NCI-H526 treated with DMSO at 0.1 percent for 48 hours (cell line): ENCODE results near the gene SLC35E2B.
"Not testable (repeated sequence)": the region's sequence is repeated elsewhere in the genome, so short reads cannot be mapped to it uniquely, and the experiment has no call there.

Experiments
- DNase-seq: peaks from one replicate; lab custom pipeline; 2025; lab: John Stamatoyannopoulos, UW

SLC35E2B gene

DNA sequence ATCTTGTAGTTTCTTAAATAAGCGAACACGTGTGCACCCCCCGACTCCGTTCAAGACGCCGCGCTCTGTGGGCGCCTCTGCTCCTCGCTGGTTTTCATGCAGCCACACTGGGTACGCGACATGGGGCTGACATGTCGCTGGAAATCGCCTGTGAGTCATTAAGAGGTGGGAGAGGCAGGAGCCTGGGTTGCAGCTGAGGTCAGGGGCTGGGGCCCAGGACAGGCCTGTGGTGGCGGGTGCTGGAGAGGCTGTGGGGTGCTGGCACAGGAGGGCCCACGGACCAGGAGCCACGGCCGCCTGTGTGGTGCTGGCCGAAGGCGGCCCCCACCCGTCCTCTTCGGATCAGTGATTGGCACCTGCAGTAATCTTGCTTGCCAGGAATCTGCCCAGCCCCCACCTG, 17.8 kb downstream of the SLC35E2B start:
- DNase-seq: not testable (repeated sequence)

- DNase-seq: no peak
Observed at GRCh38 chr1:1672181-1672965, 20.2 kb downstream of the SLC35E2B start.

DNA sequence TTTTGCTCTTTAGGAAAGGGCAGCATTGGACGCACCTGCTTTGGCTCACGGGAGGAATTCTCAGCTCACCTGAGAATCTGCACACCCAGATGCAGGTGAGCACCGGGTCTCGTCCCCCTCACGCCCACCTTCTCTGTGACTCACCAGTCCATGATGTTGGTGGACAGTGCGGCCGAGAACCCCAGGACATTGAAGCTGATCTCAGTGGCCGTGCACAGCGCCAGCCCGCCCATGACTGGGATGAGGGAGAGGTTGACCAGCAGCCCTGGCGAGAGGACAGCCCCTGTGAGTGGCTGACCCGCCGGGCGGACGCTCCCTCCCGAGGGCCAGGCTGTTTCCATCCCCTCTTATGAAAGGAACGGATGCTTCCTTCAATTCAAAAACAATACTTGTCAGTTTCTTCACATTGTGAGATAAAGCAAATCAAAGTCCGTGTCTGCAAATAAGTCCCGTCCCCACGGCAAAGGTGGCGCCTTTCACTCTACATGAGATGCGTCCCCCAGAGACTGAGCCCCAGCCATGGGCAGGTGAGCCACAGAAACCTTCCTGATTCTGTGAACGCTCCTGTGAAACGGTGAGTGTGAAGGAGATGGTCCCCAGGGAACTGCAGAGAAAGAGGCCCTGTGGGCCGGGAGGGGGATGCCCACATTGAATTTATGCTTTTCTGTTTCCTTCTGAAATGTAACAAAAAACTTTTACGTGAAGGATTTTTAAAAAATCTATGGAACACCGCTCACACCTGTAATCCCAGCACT, 21.1 kb downstream of the SLC35E2B start:
- DNase-seq: no peak

GRCh38 chr1:1670866-1671265, 21.7 kb downstream of the SLC35E2B start:
- no peak for DNase-seq

DNA sequence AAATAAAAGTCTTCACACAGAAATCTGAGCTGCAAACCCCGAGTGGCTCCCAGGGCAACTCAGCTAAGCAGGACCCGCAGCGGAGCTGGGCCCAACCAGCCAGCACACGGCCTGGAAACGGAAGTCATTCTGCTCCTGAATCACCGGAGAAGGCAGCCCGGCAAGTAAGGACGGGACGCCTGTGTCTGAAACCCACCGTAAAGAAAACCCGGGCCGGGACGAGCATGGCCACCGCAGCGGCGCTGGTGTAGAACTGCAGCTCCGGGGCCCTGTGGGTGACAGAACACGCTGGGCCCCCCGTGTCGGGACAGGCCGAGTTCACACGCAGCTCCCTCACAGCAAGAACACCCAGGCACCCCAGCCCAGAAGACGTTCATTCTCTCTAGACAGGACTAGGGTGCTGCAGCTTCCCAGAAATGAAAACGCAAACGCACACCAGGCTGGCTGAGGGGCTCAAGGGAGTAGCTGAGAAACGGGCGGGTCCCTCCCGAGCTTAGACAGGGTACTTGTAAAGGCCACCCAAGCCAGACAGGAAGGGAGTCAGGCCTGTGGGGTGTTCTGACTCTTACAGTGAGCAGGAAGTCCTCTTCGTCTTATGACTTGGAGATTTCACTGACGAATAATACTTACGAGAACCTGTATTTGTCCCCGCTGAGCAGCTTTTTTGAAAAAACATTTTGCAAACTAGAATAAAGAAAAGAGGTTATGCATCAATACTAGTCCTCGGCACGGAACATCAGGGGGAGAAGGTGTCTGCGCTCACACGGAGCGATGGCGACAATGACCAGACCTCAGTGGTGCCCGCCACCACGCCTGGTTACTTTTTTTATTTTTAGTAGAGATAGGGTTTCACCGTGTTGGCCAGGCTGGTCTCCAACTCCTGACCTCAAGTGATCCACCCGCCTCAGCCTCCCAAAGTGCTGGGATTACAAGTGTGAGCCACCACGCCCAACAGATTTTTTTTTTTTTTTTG, 22.8 kb downstream of the SLC35E2B start:
- no peak for DNase-seq

DNA sequence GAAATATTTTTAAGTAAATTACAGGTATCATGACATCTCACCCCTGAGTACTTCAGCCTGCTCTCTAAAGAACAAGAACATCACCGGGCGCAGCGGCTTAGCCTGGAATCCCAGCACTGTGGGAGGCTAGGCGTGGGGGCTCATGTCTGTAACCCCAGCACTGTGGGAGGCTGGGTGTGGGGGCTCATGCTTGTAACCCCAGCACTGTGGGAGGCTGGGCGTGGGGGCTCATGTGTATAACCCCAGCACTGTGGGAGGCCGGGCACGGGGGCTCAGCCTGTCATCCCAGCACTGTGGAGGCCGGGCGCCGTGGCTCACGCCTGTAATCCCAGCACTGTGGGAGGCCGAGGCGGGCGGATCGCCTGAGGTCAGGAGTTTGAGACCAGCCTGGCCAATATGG, 26.1 kb downstream of the SLC35E2B start:
- DNase-seq: no peak

DNA sequence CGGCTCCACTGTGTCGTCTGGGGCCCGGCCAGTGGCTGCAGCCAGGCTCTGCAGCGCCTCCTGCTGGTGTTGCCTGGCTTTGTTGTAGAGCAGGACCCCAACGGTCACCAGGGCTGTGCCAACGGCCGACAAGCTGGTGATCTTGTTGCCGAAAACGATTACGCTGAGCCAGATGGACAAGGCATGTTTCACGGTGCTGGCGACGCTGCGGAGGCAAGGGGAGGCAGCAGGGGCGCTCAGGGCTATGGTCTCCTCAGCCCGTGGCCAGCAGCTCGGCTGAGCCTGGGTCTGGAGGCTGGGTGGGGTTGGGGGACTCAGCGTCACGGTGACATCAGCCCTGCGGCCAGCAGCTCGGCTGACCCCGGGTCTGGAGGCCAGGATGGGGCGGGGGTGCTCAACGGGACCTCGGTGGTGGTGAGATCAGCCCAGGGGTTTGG, 26.8 kb downstream of the SLC35E2B start:
- DNase-seq: no peak

DNA sequence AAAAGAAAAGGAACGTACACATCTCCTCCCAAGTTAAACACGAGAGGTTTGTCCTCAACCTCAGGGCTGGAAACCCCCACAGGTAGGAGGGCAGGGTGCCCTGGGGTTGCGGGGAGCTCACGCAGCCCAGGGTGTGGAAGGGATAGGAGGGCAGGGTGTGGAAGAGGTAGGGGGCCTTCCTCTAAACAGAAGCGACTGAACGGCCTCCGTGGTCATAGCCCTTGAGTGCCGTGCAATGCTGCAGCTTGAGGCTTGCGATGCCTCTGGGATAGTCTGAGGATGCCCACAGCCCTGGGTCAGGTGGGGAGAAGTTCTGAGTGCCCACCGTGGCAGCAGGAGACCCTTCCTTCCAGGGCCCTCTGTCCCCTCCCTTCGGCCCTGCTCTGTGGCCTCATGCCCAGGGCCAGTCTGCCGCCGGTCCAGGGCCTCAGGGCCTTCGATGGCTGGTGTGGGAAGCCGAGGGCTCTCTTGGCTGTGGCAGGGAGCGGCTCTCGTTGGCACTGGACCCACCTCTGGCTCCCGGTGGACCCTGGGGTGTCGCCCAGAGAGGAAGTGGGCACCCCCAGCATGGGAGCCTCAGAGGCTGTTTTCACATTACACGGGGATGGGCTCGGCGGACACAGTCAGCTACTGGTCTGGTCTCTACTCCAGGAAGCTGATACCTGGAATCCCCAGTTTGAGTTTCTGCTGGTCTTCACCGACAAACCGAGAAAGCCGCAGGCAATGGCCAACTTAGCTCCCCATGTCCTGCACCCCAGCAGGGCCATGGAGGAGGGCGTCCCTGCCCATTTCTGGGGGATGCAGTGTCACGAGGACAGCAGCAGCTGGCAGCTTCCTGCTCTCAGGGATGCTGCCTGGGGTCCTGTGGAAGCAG, 27.4 kb downstream of the SLC35E2B start:
- DNase-seq: no peak

DNA sequence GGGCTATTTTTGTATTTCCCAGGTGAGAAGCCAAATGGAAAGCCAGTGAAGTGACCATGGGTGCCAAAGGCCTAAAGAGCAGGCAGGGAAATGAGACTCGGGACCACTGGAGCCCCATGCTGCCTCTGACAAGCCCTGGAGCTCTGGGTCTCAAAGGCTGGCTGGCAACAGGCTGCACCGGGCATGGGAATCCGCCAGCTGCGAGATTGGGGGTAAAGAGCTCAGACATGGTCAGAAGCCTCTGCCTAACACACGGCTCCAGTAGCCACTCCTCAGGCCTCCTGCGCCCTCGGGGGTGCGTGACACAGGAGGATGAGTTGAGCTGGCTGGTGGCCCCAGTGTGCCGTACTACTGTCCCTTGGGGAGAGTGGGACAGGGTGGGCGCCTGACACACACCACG, 28.3 kb downstream of the SLC35E2B start:
- DNase-seq: not testable (repeated sequence)

GRCh38 chr1:1662830-1663560, 29.6 kb downstream of the SLC35E2B start:
- not testable (repeated sequence) for DNase-seq

GRCh38 chr1:1662392-1662791, 30.2 kb downstream of the SLC35E2B start:
- not testable (repeated sequence) for DNase-seq

- DNase-seq: peak; percentile 86
Observed at GRCh38 chr1:1658583-1659549, 33.7 kb downstream of the SLC35E2B start, which contains the start of gene CDK11B. CDK11B (minus strand) TSS chr1:1659004; CDS start chr1:1657485, 1,519 bp downstream.

- not testable (repeated sequence) for DNase-seq
Observed at GRCh38 chr1:1648265-1648664, 44.3 kb downstream of the SLC35E2B start.

DNA sequence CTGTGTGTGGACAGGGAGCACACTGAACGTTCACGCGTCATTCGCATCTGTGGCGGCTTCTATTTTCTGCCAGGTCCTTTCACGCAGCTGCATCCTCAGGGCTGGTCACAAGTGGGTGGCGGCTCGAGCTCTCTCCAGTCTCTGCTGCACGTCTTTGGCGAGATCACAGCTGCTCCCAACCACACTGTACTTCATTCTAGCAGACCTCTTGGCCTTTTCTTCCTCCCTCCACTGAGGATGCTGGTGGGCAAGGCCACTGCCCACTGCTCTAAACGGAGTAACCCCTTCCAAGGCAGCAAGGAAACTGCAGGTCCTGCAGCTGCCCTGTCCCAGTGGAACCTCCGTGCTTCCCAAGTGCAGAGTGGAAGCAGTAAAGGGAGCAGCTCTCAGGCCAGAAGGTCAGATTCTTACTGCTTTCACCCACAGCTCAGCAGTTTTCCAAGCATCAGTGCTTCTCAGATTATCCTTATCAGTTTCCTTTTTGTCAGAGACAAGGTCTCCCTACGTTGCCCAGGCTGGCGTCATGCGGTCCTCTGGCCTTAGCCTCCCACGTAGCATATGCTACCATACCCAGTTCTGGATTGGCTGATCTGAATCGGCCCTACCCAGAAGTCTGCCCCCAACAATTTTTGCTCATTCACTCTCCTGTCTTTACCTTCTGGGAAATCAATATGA, 44.9 kb downstream of the SLC35E2B start:
- not testable (repeated sequence) for DNase-seq

DNA sequence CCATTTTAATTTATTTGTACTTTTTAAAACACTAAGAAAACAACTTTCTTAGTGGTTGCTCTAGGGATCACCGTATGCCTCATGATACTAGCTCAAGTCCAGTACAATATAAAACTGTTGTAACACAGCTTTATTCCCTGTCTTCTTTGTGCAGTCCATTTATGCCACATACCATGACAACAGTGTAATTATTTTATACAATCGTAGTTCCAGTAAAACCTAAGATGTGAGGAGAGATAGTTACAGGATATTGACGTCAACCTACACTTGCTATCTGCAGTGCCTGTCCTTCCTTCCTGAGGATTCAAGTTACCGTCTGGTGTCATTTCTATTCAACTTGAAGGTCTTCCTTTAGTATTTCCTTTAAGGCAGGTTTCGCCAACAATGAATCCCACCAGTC, 46.3 kb downstream of the SLC35E2B start:
- not testable (repeated sequence) for DNase-seq

GRCh38 chr1:1640711-1641461, 51.7 kb downstream of the SLC35E2B start:
- DNase-seq: not testable (repeated sequence)

DNA sequence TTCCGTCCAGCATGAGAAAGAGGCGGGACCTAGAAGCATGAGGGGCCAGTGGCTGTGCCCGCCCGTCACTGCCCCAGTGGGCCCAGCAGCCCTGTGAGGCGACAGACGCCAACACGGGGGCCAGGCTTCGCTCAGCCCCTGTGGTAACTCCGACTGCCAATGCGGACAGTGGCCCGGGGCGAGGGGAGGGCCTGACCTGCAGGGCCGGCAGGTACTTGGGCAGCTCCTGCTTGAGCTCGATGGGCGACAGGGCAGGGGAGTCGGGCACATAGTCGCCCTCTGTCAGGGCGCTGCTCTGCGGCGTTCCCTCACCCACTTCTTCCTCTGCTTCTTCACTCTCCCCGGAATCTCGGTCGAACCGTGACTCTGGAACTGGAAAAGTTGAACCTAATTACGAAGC, 52.5 kb downstream of the SLC35E2B start:
- not testable (repeated sequence) for DNase-seq

- not testable (repeated sequence) for DNase-seq
Observed at GRCh38 chr1:1639368-1639767, 53.2 kb downstream of the SLC35E2B start.
